ENCODE measurements around the gene GAS7. TPM values are rescaled to one million over a fixed set of nuclear protein-coding genes. Genes with fewer than 3 reads are reported as not detected.
A peak's percentile ranks its signal among the peaks of the same experiment; 100 is the strongest.

GAS7 gene
- total and polyA plus RNA-seq, 12 donors, result 3.6 to 54.9 (median 28.0) TPM

- intact Hi-C loops (cut with DNase I), result no loop called here
- WGBS, 4 donors, result 63 to 75% (median 69%) methylated on average over 4 of the region's 4 CpGs
Measured at GRCh38 chr17:10200645-10201044, 2.2 kb upstream of the GAS7 start.

DNA sequence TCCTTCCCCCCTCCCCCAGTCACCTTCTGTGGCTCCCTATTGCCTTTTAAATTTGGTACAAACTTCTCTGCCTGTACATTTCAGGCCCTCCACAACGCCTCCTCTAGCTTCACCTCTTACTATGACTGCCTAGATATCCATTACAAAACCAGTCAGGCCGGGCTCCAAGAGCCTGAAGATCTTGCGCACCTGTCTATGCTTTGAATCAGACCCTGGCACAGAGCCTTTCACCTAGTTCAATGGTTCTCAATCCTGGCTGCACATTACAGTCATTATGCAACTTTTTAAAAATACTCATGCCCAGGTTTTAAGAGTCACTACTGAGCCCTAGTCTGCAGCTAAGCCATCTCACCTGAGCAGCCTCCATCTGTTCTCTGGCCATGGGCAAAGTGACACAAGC, 1.6 kb upstream of the GAS7 start:
- intact Hi-C loops (cut with DNase I), result no loop called here
- 79 to 90% (median 85%) methylated on average over 3 of the region's 3 CpGs for WGBS, 4 donors

More at GRCh38 chr17:10200645-10201044, 2.2 kb upstream of the GAS7 start:
- Histone ChIP-seq H3K4me3 (no peak overlapping the region), H3K4me1 (replicated peaks in 1 of 2) (no peaks in the 10 kb centered on the region), H3K27me3 (no peaks in the 10 kb centered on the region), H3K36me3 (replicated peaks in 1 of 2) (no peaks in the 10 kb centered on the region), H3K27ac (no peak overlapping the region), H3K9me3 (replicated peaks in 1 of 3) (no peaks in the 10 kb centered on the region)
- DNase-seq, result no peak
- TF ChIP-seq POLR2A (IDR thresholded peaks at IDR 0.05), result no peak

DNA sequence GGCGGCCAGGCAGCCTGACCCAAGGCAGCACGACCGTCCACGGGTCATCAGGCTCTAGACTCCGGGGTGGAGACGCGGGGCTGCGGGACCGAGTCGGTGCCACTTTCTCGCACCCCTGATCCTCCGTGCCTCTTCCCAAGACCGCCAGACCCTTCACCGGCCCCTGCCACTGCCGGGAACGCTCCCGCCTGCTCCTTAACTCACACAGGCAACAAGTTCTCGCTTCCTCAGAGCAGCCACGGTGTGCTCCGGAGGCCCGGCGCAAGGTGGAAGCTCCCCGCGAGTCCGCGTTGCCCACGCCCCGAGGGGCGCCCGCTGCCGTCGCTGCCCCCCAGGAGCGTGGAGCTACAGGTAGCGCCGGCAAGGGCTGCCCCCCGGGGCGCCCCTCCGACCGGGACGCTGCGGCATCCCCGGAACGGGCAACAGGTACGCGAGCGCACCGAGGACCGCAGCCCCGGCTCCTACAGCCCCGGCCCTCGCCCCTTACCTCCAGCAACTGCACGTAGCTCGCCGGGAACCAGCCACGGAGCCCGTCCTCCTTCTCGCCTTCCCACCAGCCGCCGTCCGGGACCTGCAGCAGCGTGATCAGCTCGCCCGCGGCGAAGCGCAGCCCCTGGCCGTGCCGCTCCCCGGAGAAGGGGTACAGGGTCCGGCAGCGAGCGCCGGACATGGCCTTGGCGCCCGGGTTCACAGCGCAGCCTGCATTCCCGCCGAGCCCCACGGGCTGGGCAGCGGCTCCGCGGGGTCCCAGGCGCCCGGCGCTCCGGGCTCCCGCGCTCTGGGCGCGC, 491 bp downstream of the GAS7 start:
- intact Hi-C loops (cut with DNase I), result no loop called here
- Histone ChIP-seq H3K27ac (peak overlapping the region in 2 of 5 donors; percentile 1 to 67), H3K36me3 (replicated peaks in 1 of 2) (no peaks in the 10 kb centered on the region), H3K9me3 (replicated peaks in 1 of 3) (peaks cover 0 to 10% (median 0%) of the 10 kb centered on the region in 3 donors), H3K4me1 (replicated peaks in 1 of 2) (no peaks in the 10 kb centered on the region), H3K4me3 (peak overlapping the region in 2 of 4 donors; percentile 5 to 81), H3K27me3 (no peaks in the 10 kb centered on the region)
- 0 to 5% (median 2%) methylated on average over 10 to 90 of the region's 90 CpGs for WGBS, 4 donors
- DNase-seq, result no peak
- no peak for TF ChIP-seq POLR2A (IDR thresholded peaks at IDR 0.05)
- TF ChIP-seq CTCF (IDR thresholded peaks at IDR 0.05), result no peak

More for the DNA sequence above, 1.6 kb upstream of the GAS7 start:
- no peak overlapping the region for H3K4me3 ChIP-seq
- H3K27me3 ChIP-seq, result no peaks in the 10 kb centered on the region
- TF ChIP-seq POLR2A (IDR thresholded peaks at IDR 0.05) (no peak), CTCF (IDR thresholded peaks at IDR 0.05) (no peak)
- H3K4me1 ChIP-seq (replicated peaks in 1 of 2), result no peaks in the 10 kb centered on the region
- no peaks in the 10 kb centered on the region for H3K9me3 ChIP-seq (replicated peaks in 1 of 3)
- H3K27ac ChIP-seq, result no peak overlapping the region
- no peaks in the 10 kb centered on the region for H3K36me3 ChIP-seq (replicated peaks in 1 of 2)
- DNase-seq, result no peak

GRCh38 chr17:10197362-10197720, 1.1 kb downstream of the GAS7 start:
- no peak for TF ChIP-seq CTCF (IDR thresholded peaks at IDR 0.05)
- no peak for TF ChIP-seq POLR2A (IDR thresholded peaks at IDR 0.05)
- Histone ChIP-seq H3K27ac (peak overlapping the region in 1 of 5 donors; percentile 1), H3K27me3 (no peaks in the 10 kb centered on the region), H3K9me3 (replicated peaks in 1 of 3) (peaks cover 0 to 10% (median 0%) of the 10 kb centered on the region in 3 donors), H3K4me1 (replicated peaks in 1 of 2) (no peaks in the 10 kb centered on the region), H3K4me3 (peak overlapping the region in 2 of 4 donors; percentile 5 to 81), H3K36me3 (replicated peaks in 1 of 2) (no peaks in the 10 kb centered on the region)
- intact Hi-C loops (cut with DNase I), result no loop called here
- WGBS, 4 donors, result 21 to 36% (median 27%) methylated on average over 4 to 11 of the region's 11 CpGs
- DNase-seq, result peak in 1 of 7 donors; percentile 16

DNA sequence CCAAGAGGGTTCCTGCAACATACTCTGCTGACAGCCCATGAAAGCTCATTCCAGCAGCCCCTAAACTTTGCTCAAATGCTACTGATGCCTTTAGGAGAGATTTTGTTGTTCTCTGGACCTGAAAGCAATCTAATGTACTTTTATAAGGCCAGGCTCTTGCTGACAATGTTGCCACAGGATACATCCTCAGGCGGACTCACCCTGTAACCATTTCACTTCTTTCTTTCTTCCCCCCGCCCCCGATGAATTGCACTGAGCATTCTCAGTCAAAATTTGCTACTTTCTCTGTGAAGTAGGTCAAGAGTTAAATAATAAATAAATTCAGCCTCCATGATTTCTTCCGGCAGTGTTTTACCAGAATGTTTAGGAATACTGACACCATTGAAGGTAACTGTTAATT, 1.5 kb downstream of the GAS7 start:
- no peak for DNase-seq
- no peak for TF ChIP-seq CTCF (IDR thresholded peaks at IDR 0.05)
- TF ChIP-seq POLR2A (IDR thresholded peaks at IDR 0.05), result no peak
- no peak overlapping the region for H3K4me3 ChIP-seq
- H3K9me3 ChIP-seq (replicated peaks in 1 of 3), result peaks cover 0 to 10% (median 0%) of the 10 kb centered on the region in 3 donors
- no peaks in the 10 kb centered on the region for H3K36me3 ChIP-seq (replicated peaks in 1 of 2)
- H3K4me1 ChIP-seq (replicated peaks in 1 of 2), result no peaks in the 10 kb centered on the region
- WGBS, 4 donors, result 58 to 70% (median 64%) methylated on average over 4 of the region's 4 CpGs
- intact Hi-C loops (cut with DNase I), result no loop called here
- H3K27ac ChIP-seq, result no peak overlapping the region
- H3K27me3 ChIP-seq, result no peaks in the 10 kb centered on the region
